SU-DHL-6 (cell line): ENCODE results near the gene CNOT1.

ENCODE experiments used
- H2AFZ ChIP-seq: fragments of 200-600 bp; sonication (generic); 2 replicates; pipeline ENCODE4 v1.6.1; 2014; ENCODE audit warnings: low read depth, mild to moderate bottlenecking, moderate library complexity, mixed read lengths, antibody characterized with exemption, low read length; ENCODE audit not compliant: severe bottlenecking
- H3F3A ChIP-seq: fragments of 200-600 bp; shearing (Covaris generic); 2 replicates; pipeline ENCODE4 v1.6.0; 2016; ENCODE audit warnings: antibody characterized with exemption, mild to moderate bottlenecking; ENCODE audit not compliant: insufficient read depth
- H3K27ac ChIP-seq: fragments of 200-600 bp; sonication (generic); 2 replicates; pipeline ENCODE4 v1.5.1; 2016; ENCODE audit warnings: low read depth, mild to moderate bottlenecking, low read length, moderate library complexity, mixed read lengths
- H3K27me3 ChIP-seq: fragments of 200-600 bp; sonication (generic), shearing (Covaris generic); 2 replicates; pipeline ENCODE4 v1.6.0; 2014; ENCODE audit warnings: mild to moderate bottlenecking, low read length
- H3K36me3 ChIP-seq: fragments of 200-600 bp; sonication (generic); 2 replicates; pipeline ENCODE4 v1.6.1; 2014; ENCODE audit warnings: mild to moderate bottlenecking, low read length, mixed read lengths
- H3K4me2 ChIP-seq: fragments of 300-600, 200-600 bp; shearing (Covaris generic), sonication (generic); 2 replicates; pipeline ENCODE4 v1.6.0; 2014; ENCODE audit warnings: low read length, low read depth, mild to moderate bottlenecking; ENCODE audit not compliant: poor library complexity, severe bottlenecking
- H3K4me3 ChIP-seq: fragments of 200-600 bp; sonication (generic); 2 replicates; pipeline ENCODE4 v1.5.1; 2014; ENCODE audit warnings: antibody characterized with exemption, low read length, mild to moderate bottlenecking, mixed read lengths; ENCODE audit not compliant: insufficient read depth, poor library complexity, severe bottlenecking
- H3K79me2 ChIP-seq: fragments of 200-600 bp; sonication (generic); 2 replicates; pipeline ENCODE4 v1.6.1; 2014; ENCODE audit warnings: mild to moderate bottlenecking, low read length, moderate library complexity; ENCODE audit not compliant: insufficient read depth
- H3K9ac ChIP-seq: fragments of 200-600 bp; sonication (generic); 2 replicates; pipeline ENCODE4 v1.7.0; 2014; ENCODE audit warnings: mild to moderate bottlenecking, low read length
- H3K9me2 ChIP-seq: fragments of 200-600 bp; sonication (generic); replicated peaks from 2 replicates; pipeline ENCODE4 v1.6.1; 2014; ENCODE audit warnings: low read length; ENCODE audit not compliant: insufficient read depth
- H3K9me3 ChIP-seq: fragments of 200-600 bp; sonication (generic); 2 replicates; pipeline ENCODE4 v1.6.1; 2014; ENCODE audit warnings: low read length, mixed read lengths; ENCODE audit not compliant: insufficient read depth
- H4K20me1 ChIP-seq: fragments of 200-600 bp; sonication (generic); 2 replicates; pipeline ENCODE4 v1.6.1; 2014; ENCODE audit warnings: low read depth, mild to moderate bottlenecking, antibody characterized with exemption, low read length, moderate library complexity, mixed read lengths
- CTCF ChIP-seq: fragments of 200-600 bp; sonication (generic); IDR thresholded peaks from one replicate; pipeline ENCODE4 v1.5.1; 2017; ENCODE audit warnings: antibody characterized with exemption, mild to moderate bottlenecking, low read length, moderate library complexity; ENCODE audit not compliant: insufficient read depth, poor library complexity, severe bottlenecking
- EZH2phosphoT487 ChIP-seq: fragments of 200-600 bp; sonication (generic), shearing (Covaris generic); conservative IDR thresholded peaks from 2 replicates; pipeline ENCODE4 v1.6.1; 2018; ENCODE audit warnings: mild to moderate bottlenecking, antibody characterized with exemption, low read length, moderate library complexity, mixed read lengths

The CNOT1 gene

GRCh38 chr16:58589326-58589905 is 40.2 kb downstream of the CNOT1 start:
- TF ChIP-seq EZH2phosphoT487 (no peak), CTCF (no peak)
- Histone ChIP-seq H2AFZ (no peak overlapping the region), H4K20me1 (peaks cover 17% of the 10 kb centered on the region; the same call in 1 of the 2 replicates), H3K36me3 (peaks cover 66% of the 10 kb centered on the region), H3K79me2 (peaks cover 54% of the 10 kb centered on the region), H3K27me3 (no peaks in the 10 kb centered on the region), H3K4me3 (no peak overlapping the region), H3K4me2 (no peak overlapping the region), H3F3A (peaks cover 30% of the 10 kb centered on the region), H3K9me2 (no peaks in the 10 kb centered on the region), H3K9ac (no peak overlapping the region), H3K9me3 (no peaks in the 10 kb centered on the region), H3K27ac (no peak overlapping the region)

GRCh38 chr16:58588406-58588805 is 41.2 kb downstream of the CNOT1 start:
- Histone ChIP-seq H3K4me3 (no peak overlapping the region), H4K20me1 (peaks cover 17% of the 10 kb centered on the region; the same call in 1 of the 2 replicates), H3K36me3 (peaks cover 66% of the 10 kb centered on the region), H3K9me2 (no peaks in the 10 kb centered on the region), H3K9ac (no peak overlapping the region), H3K9me3 (no peaks in the 10 kb centered on the region), H3F3A (peaks cover 30% of the 10 kb centered on the region), H3K27ac (no peak overlapping the region), H3K79me2 (peaks cover 48% of the 10 kb centered on the region), H3K4me2 (no peak overlapping the region), H2AFZ (no peak overlapping the region), H3K27me3 (no peaks in the 10 kb centered on the region)
- no peak for TF ChIP-seq CTCF
- TF ChIP-seq EZH2phosphoT487, result no peak

GRCh38 chr16:58586340-58587030 is 43.1 kb downstream of the CNOT1 start:
- Histone ChIP-seq H4K20me1 (peaks cover 6% of the 10 kb centered on the region; the same call in 1 of the 2 replicates), H3F3A (peaks cover 30% of the 10 kb centered on the region), H3K9me3 (no peaks in the 10 kb centered on the region), H3K79me2 (peaks cover 31% of the 10 kb centered on the region), H3K36me3 (peaks cover 68% of the 10 kb centered on the region), H3K27me3 (no peaks in the 10 kb centered on the region), H3K9ac (no peak overlapping the region), H3K4me3 (no peak overlapping the region), H3K9me2 (no peaks in the 10 kb centered on the region), H2AFZ (no peak overlapping the region), H3K4me2 (no peak overlapping the region), H3K27ac (no peak overlapping the region)
- TF ChIP-seq EZH2phosphoT487 (no peak), CTCF (no peak)
